PFSK-1 (cell line): ENCODE measurements around the gene DCLK2.

Source experiments
- POLR2AphosphoS5 ChIP-seq: IDR thresholded peaks from 2 replicates; pipeline ENCODE4 v1.6.1; 2012; ENCODE audit warnings: low read depth, mild to moderate bottlenecking, control low read depth, low read length, moderate library complexity
- TF ChIP-seq, protein P1 (sequence below), 2 experiments: IDR thresholded peaks; 2 replicates each; pipeline versions ENCODE4 v1.6.1 to v1.8.0; 2011 to 2012; ENCODE audit warnings: low read depth in 2 of 2, low read length in 2 of 2, control low read depth in 1 of 2, inconsistent platforms in 1 of 2, mild to moderate bottlenecking in 1 of 2, moderate library complexity in 1 of 2; ENCODE audit not compliant: insufficient read depth in 1 of 2

DNA sequence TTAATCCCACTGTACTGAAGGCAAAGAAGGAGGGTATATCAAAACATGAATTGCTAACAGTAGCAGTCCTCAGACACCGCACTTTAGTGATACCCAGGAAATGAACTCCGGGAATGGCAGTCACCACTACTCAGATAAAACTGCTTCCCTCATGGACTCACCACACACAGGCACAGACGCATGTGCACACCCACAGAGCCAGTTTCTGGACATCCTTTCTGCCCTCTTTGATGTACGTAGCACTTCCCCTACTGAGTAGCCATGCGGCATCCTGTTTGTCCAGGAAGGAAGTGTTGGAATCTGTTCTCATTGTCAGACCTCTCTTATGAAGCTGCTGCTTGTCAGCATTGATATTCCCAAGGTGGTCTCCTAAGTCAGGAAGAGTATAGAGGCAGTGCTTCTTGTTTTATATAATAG lies 95.7 kb downstream of the DCLK2 start:
- TF ChIP-seq, protein P1, sequence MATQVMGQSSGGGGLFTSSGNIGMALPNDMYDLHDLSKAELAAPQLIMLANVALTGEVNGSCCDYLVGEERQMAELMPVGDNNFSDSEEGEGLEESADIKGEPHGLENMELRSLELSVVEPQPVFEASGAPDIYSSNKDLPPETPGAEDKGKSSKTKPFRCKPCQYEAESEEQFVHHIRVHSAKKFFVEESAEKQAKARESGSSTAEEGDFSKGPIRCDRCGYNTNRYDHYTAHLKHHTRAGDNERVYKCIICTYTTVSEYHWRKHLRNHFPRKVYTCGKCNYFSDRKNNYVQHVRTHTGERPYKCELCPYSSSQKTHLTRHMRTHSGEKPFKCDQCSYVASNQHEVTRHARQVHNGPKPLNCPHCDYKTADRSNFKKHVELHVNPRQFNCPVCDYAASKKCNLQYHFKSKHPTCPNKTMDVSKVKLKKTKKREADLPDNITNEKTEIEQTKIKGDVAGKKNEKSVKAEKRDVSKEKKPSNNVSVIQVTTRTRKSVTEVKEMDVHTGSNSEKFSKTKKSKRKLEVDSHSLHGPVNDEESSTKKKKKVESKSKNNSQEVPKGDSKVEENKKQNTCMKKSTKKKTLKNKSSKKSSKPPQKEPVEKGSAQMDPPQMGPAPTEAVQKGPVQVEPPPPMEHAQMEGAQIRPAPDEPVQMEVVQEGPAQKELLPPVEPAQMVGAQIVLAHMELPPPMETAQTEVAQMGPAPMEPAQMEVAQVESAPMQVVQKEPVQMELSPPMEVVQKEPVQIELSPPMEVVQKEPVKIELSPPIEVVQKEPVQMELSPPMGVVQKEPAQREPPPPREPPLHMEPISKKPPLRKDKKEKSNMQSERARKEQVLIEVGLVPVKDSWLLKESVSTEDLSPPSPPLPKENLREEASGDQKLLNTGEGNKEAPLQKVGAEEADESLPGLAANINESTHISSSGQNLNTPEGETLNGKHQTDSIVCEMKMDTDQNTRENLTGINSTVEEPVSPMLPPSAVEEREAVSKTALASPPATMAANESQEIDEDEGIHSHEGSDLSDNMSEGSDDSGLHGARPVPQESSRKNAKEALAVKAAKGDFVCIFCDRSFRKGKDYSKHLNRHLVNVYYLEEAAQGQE (IDR thresholded peaks at IDR 0.05; ENCODE audit: insufficient read depth in 1 of 2, low read depth in 2 of 2, low read length in 2 of 2): peak in 1 of 2 experiments; percentile 51; a peak in 1 of 4 replicates
- TF ChIP-seq POLR2AphosphoS5: no peak
